ENCODE data around the gene COL6A1.

- TF ChIP-seq POLR2AphosphoS5 (IDR thresholded peaks at IDR 0.05; ENCODE audit: low read depth, low read length) (no peak), SIN3A (IDR thresholded peaks at IDR 0.05; ENCODE audit: borderline replicate concordance, insufficient read depth, low read length) (no peak), TAF1 (IDR thresholded peaks at IDR 0.05; ENCODE audit: borderline replicate concordance, insufficient read depth, low read length) (no peak), REST (IDR thresholded peaks at IDR 0.05; ENCODE audit: insufficient read depth in 1 of 2, low read depth in 2 of 2, low read length in 2 of 2) (no peak), FOXP2 (optimal IDR thresholded peaks at IDR 0.05; ENCODE audit: borderline replicate concordance, extremely low read depth, extremely low read length, insufficient read depth) (no peak)
Measured at GRCh38 chr21:45998276-45998701, 16.7 kb downstream of the COL6A1 start.

All from PFSK-1 (cell line).